Inflammatory macrophage treated with lipopolysaccharide for 1 hour (primary cell): Measurements from ENCODE around the gene CYCS.

Source experiments
- DNase-seq, 2 donors: peaks; one replicate each; pipeline ENCODE4 v3.0.0-alpha.2; 2020 to 2022

Gene CYCS

GRCh38 chr7:25125137-25125946, at the start of gene CYCS:
CYCS (minus strand) TSS chr7:25125260; CDS start chr7:25124119, 1,141 bp downstream.
- DNase-seq, result peak; percentile 100

DNA sequence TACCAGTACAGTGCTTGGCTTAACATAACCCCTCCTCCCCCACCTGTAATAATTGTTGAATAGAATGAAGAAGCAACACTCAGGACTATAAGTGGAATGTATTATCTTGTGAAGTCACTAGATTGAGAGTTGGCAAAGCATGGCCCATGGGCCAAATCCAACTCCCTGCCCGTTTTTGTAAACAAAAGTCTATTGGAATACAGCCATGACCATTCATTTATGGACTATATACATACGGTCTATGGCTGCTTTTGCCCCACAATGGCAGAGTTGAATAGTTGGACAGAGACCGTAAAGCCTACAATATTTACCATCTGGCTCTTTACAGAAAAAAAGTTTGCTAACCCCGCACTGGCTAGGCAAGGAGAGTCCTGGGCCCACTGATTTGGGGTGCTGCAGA, 48.1 kb upstream of the CYCS start:
- no peak for DNase-seq

GRCh38 chr7:25171516-25171915, 46.5 kb upstream of the CYCS start:
- DNase-seq, result no peak

DNA sequence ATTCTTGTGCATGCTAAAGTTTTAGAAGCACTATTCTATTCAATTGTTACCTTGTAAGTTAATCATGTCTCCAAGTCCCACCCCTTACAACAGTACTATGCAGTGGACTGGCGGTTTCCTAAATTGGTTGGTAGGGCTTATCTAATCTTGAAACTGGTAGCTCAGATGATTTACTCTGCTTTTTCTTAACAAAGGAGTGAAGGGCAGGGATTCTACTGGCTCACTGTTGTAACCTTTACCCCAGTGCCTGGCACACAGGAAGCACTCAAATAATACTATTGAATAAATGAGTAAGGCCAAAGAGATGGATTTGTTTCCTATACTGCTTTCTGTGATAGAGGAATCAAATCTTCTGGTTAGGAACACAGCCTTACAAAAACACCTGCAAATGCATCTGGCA, 46.0 kb upstream of the CYCS start:
- no peak for DNase-seq

GRCh38 chr7:25169683-25170082, 44.6 kb upstream of the CYCS start:
- no peak for DNase-seq

- no peak for DNase-seq
Observed at GRCh38 chr7:25168145-25168544, 43.1 kb upstream of the CYCS start.

GRCh38 chr7:25167262-25167843, 42.3 kb upstream of the CYCS start:
- DNase-seq, result no peak

DNA sequence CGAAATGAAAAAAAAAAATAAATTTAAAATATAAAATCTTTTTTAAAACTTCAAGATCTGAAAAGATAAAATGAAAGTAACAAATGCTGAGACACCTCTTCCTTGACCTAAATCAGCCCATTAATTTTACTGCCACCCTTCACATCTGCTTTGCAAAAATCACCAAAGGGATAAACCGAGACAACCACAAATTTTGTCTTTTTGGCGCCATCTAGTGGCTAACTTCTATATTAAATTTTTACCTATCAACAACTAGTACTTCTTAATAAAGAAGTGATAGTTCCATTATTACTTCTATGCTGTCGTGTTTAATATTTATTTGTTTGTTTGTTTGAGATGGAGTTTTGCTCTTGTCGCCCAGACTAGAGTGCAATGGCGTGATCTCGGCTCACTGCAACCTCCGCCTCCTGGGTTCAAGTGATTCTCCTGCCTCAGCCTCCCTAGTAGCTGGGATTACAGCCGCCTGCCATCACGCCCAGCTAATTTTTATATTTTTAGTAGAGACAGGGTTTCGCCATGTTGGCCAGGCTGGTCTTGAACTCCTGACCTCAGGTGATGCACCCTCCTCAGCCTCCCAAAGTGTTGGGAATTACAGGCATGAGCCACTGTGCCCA, 35.0 kb upstream of the CYCS start:
- DNase-seq, result peak; percentile 45 to 89

GRCh38 chr7:25158966-25159365, 33.9 kb upstream of the CYCS start:
- no peak for DNase-seq

GRCh38 chr7:25151773-25152172, 26.7 kb upstream of the CYCS start:
- no peak for DNase-seq

DNA sequence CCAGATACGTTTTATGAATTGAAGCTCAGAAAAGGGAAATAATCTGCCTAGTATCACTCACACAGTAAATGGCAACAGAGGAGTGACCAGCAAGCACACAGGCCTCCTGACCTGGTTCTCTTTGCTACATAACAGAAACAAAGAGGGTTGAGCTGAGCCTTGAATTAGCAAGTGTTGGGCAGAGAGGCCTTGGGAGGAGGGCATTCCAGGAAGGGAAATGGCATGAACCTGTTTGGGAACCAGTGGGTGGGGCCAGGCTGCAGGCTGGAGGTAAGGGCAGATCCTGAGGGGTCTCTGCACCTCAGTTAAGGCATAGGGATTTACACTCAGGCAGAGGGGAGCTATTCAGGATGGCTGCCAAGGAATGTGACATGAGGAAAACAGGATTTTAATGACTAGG, 24.8 kb upstream of the CYCS start:
- no peak for DNase-seq

DNA sequence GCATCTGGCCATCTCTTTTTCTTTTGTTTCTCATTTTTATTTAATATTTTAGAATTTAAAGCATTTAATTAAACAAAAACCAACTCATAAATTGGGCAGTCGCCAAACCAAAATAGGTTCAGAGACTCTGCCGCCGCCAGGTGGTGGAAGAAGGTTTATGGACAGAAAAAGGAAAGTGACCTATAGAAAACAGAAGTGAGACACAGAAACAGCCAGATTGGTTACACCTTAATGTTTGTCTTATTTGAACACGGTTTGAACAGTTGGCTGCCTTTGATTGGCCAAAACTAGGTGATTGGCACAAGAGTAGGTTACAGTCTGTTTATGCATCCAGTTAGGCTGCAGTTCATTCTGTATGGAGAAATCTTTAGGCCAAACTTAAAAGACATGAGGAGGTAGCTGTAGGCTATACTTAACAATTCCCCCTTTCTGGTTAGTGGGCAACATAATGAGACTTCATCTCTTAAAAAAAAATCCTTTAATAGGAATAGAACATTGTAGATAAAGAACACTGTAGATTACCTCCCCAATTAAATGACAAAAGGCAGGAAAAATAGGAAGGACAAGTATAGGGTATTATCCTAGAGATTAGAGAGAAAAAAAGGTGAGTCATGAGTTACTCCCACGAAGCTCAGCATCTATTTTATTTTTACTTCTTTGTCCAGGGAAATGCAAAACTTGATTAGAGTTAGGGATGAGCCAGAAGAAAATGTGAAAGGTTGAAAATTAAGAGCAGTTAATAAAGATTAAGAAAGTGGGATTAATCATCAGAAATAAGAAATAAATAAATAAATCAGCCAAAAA, 23.9 kb upstream of the CYCS start:
- no peak for DNase-seq

- DNase-seq, result no peak
Observed at GRCh38 chr7:25143763-25144162, 18.7 kb upstream of the CYCS start.

- no peak for DNase-seq
Observed at GRCh38 chr7:25139536-25139935, 14.5 kb upstream of the CYCS start.

- peak; percentile 21 to 50 for DNase-seq
Observed at GRCh38 chr7:25134358-25135010, 9.4 kb upstream of the CYCS start.

DNA sequence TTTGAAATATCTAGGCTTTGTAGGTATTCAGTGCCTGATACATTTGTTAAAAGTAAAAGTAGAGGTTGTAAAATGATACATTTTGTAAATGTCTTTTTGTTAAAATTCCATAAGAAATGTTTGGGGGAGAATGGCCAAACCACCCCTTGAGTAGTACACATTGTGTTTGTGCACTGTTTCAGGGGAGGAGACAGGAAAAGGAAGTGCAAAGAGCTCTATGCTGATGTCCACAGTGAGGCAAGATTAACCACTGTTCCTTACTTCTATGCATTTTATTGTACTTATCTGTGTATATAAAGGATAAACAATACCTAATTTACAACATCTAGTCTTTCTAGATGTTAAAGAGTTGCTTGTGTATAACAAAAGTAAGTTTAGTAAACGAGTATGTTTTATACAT, 7.4 kb upstream of the CYCS start:
- DNase-seq, result peak in 1 of 2 donors; percentile 27

GRCh38 chr7:25126751-25127150, 1.7 kb upstream of the CYCS start:
- no peak for DNase-seq

GRCh38 chr7:25124465-25125136, 459 bp downstream of the CYCS start:
- peak in 1 of 2 donors; percentile 24 for DNase-seq

- no peak for DNase-seq
Observed at GRCh38 chr7:25122373-25122772, 2.7 kb downstream of the CYCS start.

GRCh38 chr7:25121599-25121998, 3.5 kb downstream of the CYCS start:
- no peak for DNase-seq

- DNase-seq, result no peak
Observed at GRCh38 chr7:25119102-25119501, 6.0 kb downstream of the CYCS start.
